NCI-H2227 (cell line): Measurements from ENCODE around the gene LPXN.
A peak's percentile ranks its signal among the peaks of the same experiment; 100 is the strongest.
"Not testable (repeated sequence)": the region's sequence is repeated elsewhere in the genome, so short reads cannot be mapped to it uniquely, and the experiment has no call there.

Experiments
- DNase-seq: peaks from one replicate; lab custom pipeline; 2025; ENCODE audit not compliant: unreplicated experiment; lab: John Stamatoyannopoulos, UW

LPXN gene

DNA sequence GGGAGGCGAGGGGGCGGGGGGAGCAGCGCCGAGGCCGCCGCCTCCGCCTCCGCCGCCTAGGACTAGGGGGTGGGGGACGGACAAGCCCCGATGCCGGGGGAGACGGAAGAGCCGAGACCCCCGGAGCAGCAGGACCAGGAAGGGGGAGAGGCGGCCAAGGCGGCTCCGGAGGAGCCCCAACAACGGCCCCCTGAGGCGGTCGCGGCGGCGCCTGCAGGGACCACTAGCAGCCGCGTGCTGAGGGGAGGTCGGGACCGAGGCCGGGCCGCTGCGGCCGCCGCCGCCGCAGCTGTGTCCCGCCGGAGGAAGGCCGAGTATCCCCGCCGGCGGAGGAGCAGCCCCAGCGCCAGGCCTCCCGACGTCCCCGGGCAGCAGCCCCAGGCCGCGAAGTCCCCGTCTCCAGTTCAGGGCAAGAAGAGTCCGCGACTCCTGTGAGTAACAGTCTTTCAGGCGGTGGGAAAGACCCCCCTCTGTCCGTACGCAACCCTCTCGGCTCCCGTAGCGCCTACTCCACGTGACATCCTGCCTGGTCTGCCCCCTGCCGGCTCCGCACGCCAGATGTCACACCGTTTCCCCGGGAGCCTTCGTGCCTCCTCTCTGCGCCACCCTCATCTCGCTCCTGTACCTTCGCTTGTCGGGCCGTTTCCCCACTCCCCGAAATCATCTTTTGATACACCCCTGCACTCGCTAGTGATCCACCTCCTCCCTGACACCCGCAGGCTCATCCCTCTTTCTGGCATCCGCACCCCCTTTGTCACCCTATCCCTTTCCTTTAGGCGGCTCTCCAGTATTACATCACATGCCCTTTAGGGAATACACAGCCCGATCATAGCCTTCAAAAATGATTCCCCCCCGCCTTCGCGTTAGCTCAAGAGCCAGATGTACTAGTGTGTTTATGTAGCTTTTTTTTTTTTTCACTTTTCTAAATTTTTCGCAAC, 3.8 kb upstream of the LPXN start:
- peak; percentile 92 for DNase-seq

DNA sequence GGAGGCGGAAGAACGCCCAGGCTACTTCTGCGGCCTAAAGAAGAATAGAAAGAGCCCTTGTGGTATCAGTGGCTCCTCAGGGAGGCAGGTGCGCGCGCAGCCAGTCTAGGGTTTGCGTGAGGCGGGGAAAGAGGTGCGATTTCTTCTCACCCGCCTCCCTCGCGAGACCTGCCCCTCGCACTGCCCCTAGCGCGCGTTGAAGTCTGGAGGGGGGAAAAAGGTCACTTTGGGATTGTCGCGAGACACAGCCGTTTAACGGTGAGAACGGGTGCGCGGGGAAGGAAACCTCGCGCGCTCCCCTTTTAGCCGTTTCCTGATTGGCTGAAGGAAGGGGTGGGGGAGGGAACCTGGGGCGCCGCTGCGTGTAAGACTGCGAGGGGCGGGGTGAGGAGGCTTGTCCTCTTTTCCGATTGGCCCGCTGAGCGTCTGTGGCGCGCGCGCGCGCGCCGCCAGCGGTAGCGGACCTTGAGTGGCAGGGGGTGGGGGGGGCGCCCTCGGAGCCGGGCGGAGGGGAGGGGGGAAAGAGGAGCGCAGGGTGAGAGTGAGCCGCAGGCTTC, 3.1 kb upstream of the LPXN start, which contains the start of gene ZFP91:
Gene ZFP91 (plus strand): TSS at position 429 of the 557 bp plus-strand sequence. CDS start 219 bp downstream, outside the sequence.
- DNase-seq, result peak; percentile 99

DNA sequence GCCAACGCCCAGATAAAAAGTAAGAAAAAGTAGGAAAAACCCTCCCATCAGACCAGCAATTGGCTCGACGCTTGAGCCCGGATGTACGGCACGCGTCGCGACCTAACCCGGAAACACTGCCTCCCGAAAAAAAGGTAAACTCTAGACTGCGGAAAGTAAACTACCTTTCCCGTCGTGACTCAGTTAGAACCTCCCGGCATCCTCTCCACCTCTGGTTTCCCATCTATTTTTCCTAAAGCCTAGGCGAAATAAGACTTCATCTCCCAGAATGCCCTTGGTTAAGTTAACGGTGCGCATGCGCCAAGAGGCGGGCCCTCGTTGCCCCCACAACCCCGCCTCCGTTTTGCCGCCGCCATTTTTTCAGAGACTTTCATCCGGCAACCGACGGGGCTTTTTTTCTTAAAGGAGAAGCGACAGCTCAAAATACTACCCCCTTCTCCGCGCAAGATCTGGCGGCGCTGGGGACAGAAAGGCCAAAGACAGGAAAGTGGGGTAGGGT, 2.5 kb upstream of the LPXN start:
- peak; percentile 98 for DNase-seq

DNA sequence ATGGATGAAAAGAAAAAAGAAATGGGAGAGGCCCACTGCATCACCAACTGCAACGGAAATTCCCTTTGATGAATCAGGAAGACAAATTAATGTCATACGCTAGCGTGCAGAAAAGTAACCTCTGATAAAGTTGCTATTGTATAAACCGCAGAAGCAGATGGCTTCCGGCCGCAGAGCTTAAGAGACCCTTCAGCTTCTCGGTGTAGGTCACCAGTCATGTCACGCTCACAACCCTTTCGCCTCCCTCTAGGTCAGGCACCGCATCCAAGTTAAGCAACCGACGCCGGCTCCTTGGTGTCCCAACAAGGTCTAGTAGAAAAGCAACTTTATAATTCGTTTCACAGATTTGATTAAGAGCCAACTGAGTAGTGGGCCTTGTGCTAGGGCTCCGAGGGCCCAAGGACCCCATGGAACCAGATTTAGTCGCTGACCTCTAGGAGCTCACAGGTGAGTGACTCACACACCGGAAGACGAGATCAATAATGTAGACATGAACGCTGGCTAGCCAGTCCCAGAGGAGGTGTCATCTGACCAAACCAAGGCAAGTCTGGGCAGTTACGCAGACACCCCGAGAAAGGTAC, 2.0 kb upstream of the LPXN start:
- no peak for DNase-seq

DNA sequence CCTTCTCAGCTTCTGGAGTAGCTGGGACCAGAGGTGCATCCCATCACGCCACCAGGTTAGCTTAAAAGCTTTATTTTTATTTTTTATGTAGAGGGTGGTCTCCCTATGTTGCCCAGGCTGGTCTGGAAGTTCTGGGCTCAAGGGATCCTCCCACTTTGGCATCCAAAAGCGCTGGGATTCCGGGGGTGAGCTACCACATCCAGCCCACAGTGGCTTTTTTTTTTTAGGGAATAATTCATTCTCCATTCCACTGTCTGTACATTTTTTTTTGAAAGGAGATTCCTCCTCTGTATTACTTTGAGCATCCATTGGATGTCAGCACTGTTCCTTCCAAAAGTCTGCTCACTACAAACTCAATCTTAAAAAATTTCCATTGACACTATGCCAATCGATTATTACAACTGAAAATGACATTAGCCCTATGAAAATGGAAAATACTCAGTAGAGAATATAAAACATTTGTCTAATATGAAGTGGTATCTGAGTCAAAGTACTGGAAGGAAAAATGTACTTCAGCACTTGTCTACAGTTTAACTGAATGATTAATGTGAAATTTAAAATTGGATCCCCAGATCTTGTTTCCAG, 1.3 kb upstream of the LPXN start:
- no peak for DNase-seq

DNA sequence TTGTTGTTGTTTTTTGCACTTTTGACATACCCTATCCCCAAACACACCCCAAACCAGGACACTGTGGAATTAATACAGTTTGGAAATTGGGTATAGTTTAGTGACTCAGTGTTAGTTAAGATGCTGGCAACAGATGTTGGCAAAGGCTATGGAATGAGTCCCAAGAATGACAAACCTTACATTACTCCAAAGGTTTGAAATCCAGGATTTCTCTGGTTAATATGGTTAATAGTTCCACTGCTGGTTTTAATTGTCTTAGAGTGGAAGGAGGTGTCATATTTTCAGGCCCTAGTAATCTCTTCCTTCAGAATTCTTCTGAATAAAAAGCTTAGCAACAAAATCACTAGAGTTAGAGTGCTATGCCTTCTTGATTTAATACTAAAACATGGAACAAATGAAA, 775 bp downstream of the LPXN start:
- no peak for DNase-seq

DNA sequence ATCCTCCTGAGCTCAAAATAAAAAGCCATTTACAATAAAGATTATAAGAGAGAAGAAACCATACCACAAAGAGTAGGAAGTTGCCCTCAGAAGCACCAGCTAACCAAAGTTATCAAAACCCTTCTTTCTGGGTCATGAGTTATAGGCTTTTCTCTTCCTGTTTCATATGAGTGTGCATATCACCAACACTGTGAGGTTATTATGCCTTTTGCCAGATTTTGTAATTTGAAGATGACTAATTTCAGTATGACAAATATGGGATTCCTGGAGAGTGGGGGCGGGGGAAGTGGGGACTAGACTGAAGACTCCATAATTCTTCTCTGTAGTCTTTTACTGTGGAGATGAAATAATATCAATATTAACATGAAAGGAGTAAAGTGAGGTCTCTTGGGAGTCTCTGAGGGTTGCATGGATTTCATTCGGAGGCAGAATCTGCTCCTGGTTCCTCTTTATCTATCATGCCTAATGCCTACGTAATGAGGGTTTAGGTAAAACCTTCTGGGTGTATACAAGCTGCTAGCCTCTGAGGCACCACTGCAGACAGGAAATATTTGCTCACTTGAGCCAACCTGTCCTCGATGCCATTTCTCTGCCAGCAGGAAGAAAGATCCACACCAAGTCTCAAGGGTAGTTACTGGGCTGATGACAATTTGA, 2.1 kb downstream of the LPXN start:
- DNase-seq, result no peak

DNA sequence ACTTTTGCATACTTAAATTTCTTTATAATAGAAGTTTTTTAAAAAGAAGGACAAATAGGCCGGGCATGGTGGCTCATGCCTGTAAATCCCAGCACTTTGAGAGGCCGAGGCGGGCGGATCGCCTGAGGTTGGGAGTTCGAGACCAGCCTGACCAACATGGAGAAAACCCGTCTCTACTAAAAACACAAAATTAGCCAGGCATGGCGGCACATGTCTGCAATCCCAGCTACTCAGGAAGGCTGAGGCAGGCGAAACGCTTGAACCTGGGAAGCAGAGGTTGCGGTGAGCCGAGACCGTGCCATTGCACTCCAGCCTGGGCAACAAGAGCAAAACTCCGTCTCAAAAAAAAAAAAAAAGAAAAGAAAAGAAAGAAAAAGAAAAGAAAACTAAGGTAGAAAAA, 2.8 kb downstream of the LPXN start:
- not testable (repeated sequence) for DNase-seq

DNA sequence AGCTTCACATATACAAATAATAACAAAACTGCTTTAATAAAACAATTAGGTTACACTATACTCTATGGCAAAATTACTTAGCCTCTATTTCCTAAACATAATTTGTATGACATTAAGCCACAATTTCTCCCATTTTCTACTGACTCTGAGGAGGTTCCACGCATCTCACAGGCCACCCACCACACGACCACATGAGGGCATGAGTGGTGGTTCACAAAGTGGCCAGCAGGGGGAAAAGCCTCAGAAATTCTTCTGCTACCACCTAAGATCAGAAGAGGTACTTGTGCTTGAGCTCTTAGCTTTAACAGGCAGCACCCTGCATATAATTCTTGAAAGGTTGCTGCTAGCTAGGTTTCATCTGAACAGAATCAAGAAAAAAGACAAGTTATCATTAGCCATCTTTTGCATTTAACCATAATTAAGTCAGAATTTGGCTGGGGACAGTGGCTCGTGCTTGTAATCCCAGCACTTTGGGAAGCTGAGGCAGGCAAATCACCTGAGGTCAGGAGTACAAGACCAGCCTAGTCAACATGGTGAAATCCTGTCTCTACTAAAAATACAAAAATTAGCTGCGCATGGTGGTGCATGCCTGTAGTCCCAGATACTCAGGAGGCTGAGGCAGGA, 7.7 kb downstream of the LPXN start:
- DNase-seq, result peak; percentile 68

DNA sequence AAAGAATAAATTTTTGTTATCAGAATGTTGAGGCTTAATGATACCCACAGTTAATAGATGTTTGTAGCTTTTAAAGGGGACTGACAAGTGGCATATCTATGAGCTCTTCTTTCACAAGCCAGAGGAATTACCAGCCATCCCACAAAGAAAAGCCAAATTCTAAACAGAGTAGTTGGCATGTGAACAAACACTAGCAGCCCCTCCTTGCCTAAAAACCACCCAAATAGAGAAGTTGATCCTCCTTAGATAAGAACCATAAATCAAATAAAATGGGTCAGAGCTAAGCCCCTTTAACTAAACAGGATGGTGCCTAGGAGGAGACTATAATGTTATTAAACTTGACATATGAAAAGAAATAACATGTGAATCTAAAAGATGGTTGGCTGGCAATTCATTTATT, 11.4 kb downstream of the LPXN start:
- DNase-seq, result no peak

DNA sequence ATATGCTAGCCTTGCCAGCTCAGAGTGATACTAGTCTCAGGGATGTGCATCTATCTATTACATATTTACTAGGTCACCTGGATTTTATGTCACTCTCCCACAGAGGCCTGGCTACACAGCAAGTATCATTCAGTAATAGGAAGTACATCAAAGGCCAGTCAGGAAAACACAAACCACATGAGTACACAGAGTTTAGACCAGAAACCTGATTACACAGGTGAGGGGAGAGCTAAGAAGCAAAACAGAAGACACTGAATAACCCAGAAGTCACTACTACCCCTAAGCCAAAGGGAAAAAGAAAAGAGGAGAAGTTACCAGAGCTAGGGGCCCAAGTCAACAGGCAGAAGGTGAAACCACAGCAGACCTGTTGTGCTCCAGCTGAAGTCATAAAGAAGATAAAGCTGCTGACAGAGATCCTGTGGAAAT, 13.3 kb downstream of the LPXN start:
- no peak for DNase-seq

DNA sequence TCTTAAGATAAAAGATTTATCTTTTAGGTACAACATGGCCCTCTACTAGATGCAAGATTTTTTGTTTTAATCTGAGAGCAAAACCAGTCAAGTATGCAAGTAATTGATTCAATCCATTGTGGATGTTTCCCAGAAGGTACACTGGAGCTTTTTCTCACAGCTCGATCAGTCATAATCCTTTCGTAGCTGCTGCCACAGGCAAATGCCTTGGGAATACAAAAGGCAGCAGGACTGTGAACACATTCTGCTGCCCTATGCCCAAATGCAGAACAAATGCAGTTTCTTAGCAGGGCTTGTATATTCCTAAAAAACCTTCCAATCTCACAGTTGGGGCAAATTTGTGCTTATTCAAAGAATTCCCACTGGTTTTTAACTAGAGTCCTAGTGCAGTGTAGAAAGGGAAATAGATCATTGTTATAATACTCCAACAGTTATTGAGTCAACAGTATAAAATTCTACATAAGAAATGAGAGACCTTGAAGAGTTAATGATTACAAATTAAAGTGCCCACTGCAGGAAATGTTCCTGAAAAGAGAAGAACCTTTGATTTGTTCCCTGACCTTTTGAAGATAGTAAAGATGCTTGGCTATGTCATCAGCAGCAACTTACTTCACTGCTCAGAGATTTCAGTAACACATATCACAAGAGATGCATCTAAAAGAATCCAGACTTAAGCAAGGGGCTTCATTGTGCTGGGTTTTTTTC, 14.1 kb downstream of the LPXN start:
- DNase-seq, result no peak

DNA sequence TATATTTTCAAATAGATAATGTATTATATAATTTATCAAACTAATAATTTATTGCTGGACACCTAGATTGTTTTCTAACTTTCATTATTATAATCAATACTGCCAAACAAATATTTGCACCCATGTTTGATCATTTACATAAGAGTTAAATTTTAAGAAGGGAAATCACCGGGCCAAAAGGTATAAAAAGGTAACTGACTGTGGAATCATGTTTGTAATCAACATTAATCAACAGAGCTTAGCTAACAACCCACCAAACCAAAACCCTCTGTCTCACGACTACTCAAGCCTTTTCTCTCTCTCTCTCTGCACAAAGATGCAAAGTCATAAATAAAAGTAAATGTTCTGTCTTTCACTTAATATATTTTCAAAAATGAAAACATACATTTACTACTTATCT, 14.8 kb downstream of the LPXN start:
- DNase-seq, result no peak

DNA sequence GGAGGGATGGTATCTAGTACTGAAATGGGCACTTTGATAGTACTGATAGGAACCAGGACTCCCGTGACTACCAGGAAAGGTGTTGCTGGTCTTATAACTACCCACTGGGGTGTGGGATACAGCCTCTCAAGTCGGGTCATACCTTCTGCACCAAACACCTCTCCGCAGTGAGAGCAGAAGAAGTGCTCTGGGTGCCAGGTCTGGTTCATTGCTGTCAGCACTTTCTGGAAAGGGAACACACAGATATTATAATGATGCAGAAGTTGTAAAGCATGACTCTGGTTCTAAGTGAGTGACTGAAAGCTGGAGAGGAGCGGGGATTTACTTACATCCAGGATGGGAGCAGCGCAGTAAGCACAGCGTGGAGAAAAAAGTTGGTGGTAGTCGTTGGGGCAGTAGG, 26.0 kb downstream of the LPXN start:
- DNase-seq, result no peak

DNA sequence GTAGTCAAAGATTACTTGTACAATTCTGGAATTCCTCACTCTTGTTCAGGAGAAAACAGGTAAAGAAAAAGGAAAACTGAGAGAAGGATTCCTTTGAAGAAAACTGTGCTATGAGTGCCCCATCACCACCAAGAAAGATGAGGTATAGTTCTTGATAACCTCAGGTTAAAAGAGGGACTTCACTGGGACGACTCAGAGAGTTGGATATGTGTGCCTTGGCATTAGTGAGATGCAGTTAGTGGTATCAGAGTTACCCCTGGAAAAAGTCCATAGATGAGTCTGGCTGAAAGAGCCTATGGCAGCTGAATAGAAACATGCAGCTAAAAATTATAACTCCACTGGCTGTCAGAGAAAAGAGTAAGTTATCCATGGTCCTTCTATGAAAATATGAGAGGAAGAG, 28.8 kb downstream of the LPXN start:
- DNase-seq, result no peak

DNA sequence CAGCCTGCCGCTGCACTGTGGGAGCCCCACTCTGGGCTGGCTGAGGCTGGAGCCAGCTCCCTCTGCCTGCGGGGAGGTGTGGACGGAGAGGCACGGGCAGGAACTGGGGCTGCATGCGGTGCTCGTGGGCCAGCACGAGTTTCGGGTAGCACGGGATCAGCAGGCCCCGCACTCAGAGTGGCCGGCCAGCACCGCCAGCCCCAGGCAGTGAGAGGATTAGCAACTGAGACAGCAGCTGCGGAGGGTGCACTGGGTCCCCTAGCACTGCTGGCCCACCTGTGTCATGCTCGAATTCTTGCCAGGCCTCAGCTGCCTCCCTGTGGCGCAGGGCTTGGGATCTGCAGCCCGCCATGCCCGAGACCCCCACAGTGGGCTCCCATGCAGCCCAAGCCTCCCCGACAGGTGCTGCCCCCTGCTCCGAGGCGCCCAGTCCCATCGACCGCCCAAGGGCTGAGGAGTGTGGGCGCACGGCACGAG, 43.8 kb downstream of the LPXN start:
- no peak for DNase-seq

DNA sequence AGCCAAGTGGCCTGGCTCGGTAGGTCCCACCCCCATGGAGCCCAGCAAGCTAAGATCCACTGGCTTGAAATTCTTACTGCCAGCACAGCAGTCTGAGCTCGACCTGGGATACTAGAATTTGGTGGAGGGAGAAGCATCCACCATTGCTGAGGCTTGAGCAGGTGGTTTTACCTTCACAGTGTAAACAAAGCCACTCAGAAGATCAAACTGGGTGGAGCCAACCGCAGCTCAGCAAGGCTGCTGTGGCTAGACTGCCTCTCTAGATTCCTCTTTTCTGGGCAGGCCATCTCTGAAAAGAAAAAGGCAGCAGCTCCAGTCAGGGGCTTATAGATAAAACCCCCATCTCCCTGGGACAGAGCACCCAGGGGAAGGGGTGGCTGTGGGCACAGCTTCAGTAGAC, 45.4 kb downstream of the LPXN start:
- no peak for DNase-seq

DNA sequence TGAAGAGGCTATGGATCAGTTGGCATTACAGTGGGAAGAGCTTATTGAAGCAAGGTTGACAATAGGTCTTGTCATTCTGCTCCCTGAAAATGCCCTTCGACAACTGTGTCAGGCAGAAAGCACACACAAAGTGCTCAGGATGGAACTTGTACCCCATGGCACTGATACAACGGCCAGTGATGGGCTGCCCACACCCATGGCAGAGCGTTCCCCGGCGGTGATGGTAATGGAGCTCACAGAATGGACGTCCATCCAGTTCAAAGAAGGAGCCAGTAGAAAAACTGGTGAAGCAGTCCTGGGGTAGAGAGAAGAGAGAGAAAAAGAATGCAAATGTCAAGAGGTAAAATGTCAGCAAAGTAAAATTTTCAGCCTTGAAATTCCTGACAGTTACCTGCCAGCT, 48.2 kb downstream of the LPXN start:
- DNase-seq, result no peak

DNA sequence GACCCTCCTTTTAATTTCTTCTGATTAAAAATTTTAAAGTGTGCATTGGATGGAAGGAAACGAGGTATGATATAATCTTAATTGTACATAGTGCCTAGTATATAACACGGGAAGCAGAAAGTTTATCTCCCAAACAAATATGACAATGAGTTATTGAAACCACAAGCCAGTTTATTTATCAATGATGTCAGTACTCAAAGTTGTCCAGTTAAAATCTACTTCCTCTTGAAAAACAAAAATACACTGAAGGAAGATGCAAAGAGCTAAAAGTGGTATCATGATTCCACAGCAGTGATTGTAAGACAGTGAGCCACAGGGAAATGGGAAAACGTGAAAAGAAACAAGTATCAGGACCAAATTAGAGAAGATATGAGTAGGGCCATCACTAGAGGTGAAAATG, 48.9 kb downstream of the LPXN start:
- DNase-seq, result no peak
